ENCODE measurements around the gene LMF1. TPM values are rescaled to one million over a fixed set of nuclear protein-coding genes. Genes with fewer than 3 reads are reported as not detected.

Gene LMF1
- polyA plus RNA-seq, 1 donor from 2014 or later: 16.2 TPM

DNA sequence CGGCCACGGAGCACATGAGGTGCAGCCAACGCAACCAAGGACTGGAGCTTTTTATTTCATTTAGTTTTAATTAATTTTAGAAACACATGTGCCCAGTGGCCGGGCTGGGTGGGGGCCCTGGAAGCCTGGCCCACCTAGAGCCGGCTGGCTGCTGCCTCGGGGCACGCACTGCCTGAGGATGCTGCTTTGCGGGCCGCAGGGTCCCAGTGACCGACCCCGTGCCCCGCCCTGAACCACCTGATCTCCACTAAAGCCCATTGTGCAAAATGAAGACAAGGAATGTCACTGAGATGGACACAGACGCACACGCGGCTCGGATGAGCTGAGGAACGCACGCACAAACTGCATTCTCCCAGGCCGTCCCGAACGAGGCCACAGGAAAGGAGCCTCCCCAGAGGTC lies 39.6 kb downstream of the LMF1 start:
- Histone ChIP-seq H3K79me2 (replicated peaks; ENCODE audit: insufficient read depth, low read length) (no peaks in the 10 kb centered on the region), H3K27me3 (ENCODE audit: insufficient read depth, low read depth, low read length) (no peaks in the 10 kb centered on the region), H4K20me1 (ENCODE audit: insufficient read depth) (no peaks in the 10 kb centered on the region), H3K9ac (ENCODE audit: low read length) (no peak overlapping the region), H3K27ac (ENCODE audit: low read length) (no peak overlapping the region), H3K36me3 (ENCODE audit: insufficient read depth, low read length) (peaks cover 1% of the 10 kb centered on the region), H3K9me3 (ENCODE audit: low read length) (no peaks in the 10 kb centered on the region), H3K9me2 (ENCODE audit: insufficient read depth, low read length) (no peaks in the 10 kb centered on the region), H3K4me3 (ENCODE audit: low read length) (no peak overlapping the region), H3F3A (ENCODE audit: insufficient read depth, low read length, poor library complexity, severe bottlenecking) (no peaks in the 10 kb centered on the region), H2AFZ (ENCODE audit: low read depth, low read length) (no peak overlapping the region), H3K4me2 (ENCODE audit: low read length) (no peak overlapping the region)
- TF ChIP-seq, protein P1, sequence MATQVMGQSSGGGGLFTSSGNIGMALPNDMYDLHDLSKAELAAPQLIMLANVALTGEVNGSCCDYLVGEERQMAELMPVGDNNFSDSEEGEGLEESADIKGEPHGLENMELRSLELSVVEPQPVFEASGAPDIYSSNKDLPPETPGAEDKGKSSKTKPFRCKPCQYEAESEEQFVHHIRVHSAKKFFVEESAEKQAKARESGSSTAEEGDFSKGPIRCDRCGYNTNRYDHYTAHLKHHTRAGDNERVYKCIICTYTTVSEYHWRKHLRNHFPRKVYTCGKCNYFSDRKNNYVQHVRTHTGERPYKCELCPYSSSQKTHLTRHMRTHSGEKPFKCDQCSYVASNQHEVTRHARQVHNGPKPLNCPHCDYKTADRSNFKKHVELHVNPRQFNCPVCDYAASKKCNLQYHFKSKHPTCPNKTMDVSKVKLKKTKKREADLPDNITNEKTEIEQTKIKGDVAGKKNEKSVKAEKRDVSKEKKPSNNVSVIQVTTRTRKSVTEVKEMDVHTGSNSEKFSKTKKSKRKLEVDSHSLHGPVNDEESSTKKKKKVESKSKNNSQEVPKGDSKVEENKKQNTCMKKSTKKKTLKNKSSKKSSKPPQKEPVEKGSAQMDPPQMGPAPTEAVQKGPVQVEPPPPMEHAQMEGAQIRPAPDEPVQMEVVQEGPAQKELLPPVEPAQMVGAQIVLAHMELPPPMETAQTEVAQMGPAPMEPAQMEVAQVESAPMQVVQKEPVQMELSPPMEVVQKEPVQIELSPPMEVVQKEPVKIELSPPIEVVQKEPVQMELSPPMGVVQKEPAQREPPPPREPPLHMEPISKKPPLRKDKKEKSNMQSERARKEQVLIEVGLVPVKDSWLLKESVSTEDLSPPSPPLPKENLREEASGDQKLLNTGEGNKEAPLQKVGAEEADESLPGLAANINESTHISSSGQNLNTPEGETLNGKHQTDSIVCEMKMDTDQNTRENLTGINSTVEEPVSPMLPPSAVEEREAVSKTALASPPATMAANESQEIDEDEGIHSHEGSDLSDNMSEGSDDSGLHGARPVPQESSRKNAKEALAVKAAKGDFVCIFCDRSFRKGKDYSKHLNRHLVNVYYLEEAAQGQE (IDR thresholded peaks at IDR 0.05; ENCODE audit: borderline replicate concordance): no peak
- TF ChIP-seq MXI1 (conservative IDR thresholded peaks at IDR 0.05; ENCODE audit: poor library complexity, severe bottlenecking) (no peak), TAF1 (IDR thresholded peaks at IDR 0.05; ENCODE audit: low read depth) (no peak), EP300 (conservative IDR thresholded peaks at IDR 0.05; ENCODE audit: poor library complexity, severe bottlenecking) (no peak), EZH2 (IDR thresholded peaks at IDR 0.05; ENCODE audit: borderline replicate concordance, insufficient read depth, low read length, poor library complexity, severe bottlenecking) (no peak), RAD21 (conservative IDR thresholded peaks at IDR 0.05) (no peak), POLR2AphosphoS5 (IDR thresholded peaks at IDR 0.05) (no peak), SMC3 (conservative IDR thresholded peaks at IDR 0.05; ENCODE audit: poor library complexity) (no peak)
- TF ChIP-seq, protein P2, sequence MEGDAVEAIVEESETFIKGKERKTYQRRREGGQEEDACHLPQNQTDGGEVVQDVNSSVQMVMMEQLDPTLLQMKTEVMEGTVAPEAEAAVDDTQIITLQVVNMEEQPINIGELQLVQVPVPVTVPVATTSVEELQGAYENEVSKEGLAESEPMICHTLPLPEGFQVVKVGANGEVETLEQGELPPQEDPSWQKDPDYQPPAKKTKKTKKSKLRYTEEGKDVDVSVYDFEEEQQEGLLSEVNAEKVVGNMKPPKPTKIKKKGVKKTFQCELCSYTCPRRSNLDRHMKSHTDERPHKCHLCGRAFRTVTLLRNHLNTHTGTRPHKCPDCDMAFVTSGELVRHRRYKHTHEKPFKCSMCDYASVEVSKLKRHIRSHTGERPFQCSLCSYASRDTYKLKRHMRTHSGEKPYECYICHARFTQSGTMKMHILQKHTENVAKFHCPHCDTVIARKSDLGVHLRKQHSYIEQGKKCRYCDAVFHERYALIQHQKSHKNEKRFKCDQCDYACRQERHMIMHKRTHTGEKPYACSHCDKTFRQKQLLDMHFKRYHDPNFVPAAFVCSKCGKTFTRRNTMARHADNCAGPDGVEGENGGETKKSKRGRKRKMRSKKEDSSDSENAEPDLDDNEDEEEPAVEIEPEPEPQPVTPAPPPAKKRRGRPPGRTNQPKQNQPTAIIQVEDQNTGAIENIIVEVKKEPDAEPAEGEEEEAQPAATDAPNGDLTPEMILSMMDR (IDR thresholded peaks at IDR 0.05; ENCODE audit: poor library complexity, severe bottlenecking): no peak

DNA sequence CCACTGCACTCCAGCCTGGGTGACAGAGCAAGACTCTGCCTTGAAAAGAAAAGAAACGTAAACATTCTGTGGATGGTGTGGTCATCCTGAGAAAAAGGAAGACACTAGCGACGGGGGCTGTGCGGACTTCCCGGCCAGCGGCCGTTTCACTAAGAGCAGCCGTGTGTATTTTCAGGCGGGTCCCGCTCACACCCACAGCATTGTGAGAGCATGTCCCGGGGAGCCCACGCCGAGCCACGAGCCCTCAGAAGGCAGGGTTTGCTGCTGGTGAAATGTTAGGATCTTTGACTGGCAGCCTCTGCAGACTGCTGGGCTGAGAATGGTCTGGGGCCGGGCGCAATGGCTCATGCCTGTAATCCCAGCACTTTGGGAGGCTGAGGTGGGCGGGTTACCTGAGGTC lies 40.3 kb downstream of the LMF1 start:
- no peaks in the 10 kb centered on the region for H3K27me3 ChIP-seq (ENCODE audit: insufficient read depth, low read depth, low read length)

More for the DNA sequence above, 40.3 kb downstream of the LMF1 start:
- Histone ChIP-seq H2AFZ (ENCODE audit: low read depth, low read length) (no peak overlapping the region), H4K20me1 (ENCODE audit: insufficient read depth) (no peaks in the 10 kb centered on the region), H3K4me2 (ENCODE audit: low read length) (no peak overlapping the region), H3K27ac (ENCODE audit: low read length) (no peak overlapping the region), H3K4me3 (ENCODE audit: low read length) (no peak overlapping the region), H3K79me2 (replicated peaks; ENCODE audit: insufficient read depth, low read length) (no peaks in the 10 kb centered on the region), H3K9me2 (ENCODE audit: insufficient read depth, low read length) (no peaks in the 10 kb centered on the region), H3K36me3 (ENCODE audit: insufficient read depth, low read length) (peaks cover 6% of the 10 kb centered on the region), H3K9me3 (ENCODE audit: low read length) (no peaks in the 10 kb centered on the region), H3K9ac (ENCODE audit: low read length) (no peak overlapping the region), H3F3A (ENCODE audit: insufficient read depth, low read length, poor library complexity, severe bottlenecking) (no peaks in the 10 kb centered on the region)
- no peak for TF ChIP-seq MXI1 (conservative IDR thresholded peaks at IDR 0.05; ENCODE audit: poor library complexity, severe bottlenecking)
- no peak for TF ChIP-seq EZH2 (IDR thresholded peaks at IDR 0.05; ENCODE audit: borderline replicate concordance, insufficient read depth, low read length, poor library complexity, severe bottlenecking)
- no peak for TF ChIP-seq POLR2AphosphoS5 (IDR thresholded peaks at IDR 0.05)
- TF ChIP-seq, protein P2 (IDR thresholded peaks at IDR 0.05; ENCODE audit: poor library complexity, severe bottlenecking): no peak
- TF ChIP-seq, protein P1 (IDR thresholded peaks at IDR 0.05; ENCODE audit: borderline replicate concordance): no peak
- no peak for TF ChIP-seq EP300 (conservative IDR thresholded peaks at IDR 0.05; ENCODE audit: poor library complexity, severe bottlenecking)
- TF ChIP-seq SMC3 (conservative IDR thresholded peaks at IDR 0.05; ENCODE audit: poor library complexity): no peak
- no peak for TF ChIP-seq TAF1 (IDR thresholded peaks at IDR 0.05; ENCODE audit: low read depth)
- TF ChIP-seq RAD21 (conservative IDR thresholded peaks at IDR 0.05): no peak

Data from neural cell (in vitro differentiated cells).